GM19395 (cell line): ENCODE measurements around the gene EIF3D.
A peak's percentile ranks its signal among the peaks of the same experiment; 100 is the strongest.

Experiments used
- ATAC-seq: cut with Tn5 transposase; IDR thresholded peaks from one replicate; pipeline ENCODE4 v1.9.1; 2021; ENCODE audit warnings: mild to moderate bottlenecking, moderate library complexity; ENCODE audit not compliant: unreplicated experiment

Gene EIF3D

DNA sequence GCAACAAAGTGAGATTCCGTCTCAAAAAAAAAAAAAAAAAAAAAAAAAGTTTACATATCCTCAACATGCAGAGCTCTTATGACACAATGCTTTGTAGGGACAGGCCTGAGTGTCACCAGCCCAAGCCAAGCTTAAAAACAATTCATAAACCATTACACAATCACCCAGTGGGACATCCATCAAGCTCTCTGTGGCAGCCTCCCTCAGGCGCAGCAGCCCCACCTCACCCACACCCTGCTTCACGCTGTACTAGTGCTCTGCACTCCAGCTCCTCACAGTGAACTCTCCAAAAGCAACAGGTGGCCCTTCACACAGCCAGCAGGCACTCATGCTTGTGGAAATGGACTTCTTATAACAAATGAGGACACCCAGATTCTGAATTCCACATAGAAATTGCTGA, 18.6 kb downstream of the EIF3D start:
- ATAC-seq, result no peak

DNA sequence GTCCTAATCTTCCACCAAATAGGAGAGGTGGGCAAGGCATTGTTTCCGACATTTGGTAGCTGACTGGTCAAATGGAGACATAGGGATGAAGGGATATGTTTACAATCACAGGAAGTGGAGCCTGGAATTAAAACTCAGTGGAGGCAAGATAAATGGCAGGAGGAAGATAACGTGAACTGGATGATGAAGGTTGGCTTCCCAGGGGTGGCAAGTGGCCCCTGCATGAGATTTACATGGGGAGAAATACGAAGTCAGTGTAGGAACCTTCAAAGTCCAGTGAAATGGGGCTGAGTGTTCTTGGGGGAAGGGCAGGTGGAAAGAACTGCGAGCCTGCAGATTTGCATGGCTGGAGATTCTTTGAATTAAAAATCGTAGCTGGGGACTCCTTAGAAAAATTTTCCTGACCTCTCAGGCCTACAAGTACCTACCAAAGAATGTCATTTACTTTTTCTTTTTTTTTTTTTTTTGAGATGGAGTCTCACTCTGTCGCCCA, 21.4 kb downstream of the EIF3D start:
- no peak for ATAC-seq

DNA sequence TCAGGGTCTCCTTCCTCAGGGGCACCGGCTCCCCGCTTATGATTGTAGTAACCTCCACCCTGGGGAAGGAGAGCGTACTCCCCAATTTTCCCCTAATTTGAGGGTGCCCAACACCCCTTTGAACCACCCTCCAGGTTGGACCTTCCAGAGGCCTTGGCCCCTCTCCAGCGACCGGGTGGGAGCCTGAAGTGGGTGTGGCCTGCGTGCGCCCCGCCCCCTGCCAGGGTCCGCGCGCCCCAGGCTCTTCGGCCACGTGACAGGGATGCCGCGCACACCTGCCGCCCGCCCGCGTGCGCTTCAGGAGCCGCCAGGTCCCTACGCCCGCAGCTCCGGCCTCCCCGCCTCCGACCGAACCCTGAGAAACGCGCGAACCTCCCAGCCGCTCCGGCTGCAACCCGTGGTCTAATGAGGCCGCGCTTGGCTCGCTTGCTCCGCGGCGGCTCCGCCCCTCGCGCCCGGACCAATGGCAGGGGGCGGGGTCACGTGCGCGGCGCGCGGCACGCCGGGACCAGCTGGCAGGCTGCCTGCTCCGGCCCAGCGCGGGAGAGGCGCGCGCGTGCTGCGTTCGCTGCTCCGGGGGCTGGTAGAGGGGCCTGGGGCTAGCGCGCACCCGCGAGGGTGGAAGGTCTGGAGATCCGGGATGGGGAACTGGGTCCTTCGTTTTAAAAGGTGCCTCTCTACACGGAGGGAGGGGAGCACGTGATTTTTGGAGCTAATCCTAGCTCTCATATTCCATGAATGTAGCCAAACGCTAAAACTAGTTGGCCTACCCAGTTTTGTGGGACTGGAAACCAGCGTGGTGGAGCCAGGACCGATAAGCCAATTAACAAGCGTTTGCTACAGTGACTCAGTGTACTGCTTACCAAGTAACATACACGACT, 22.1 kb downstream of the EIF3D start, which contains the start of gene FOXRED2:
TSS of gene FOXRED2 (minus strand) at position 404 of the 881 bp plus-strand sequence. CDS start 618 bp downstream, outside the sequence.
- peak; percentile 68 for ATAC-seq

DNA sequence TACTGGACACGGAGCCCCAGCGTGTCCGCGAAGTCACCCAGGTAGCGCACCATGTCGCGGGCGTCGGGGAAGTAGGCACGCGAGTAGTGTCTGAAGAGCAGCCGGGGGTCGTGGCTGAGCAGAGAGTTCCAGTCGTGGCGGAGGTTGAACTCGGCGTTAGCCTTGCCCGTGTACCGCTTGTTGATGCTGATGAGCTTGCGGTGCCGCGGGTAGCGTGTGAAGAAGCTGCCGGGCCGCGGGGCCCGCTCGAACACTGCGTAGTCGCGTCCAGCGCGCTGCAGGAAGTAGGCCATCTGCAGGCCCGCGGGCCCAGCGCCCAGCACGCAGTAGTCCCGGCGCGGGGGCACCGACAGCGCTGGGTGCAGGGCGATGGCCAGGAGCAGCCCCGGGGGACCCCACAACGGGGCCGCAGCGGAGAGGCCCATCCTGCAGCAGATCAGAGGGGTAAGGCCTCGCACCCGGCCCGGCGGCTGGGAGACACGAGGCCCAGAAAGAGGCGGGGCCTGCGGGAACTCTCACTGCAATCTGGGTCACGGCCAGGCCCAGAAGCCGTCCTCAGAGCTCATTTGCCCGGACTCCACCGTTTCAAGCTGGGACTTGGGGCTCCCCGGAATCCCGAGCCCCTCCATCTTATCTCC, 22.8 kb downstream of the EIF3D start:
- no peak for ATAC-seq

DNA sequence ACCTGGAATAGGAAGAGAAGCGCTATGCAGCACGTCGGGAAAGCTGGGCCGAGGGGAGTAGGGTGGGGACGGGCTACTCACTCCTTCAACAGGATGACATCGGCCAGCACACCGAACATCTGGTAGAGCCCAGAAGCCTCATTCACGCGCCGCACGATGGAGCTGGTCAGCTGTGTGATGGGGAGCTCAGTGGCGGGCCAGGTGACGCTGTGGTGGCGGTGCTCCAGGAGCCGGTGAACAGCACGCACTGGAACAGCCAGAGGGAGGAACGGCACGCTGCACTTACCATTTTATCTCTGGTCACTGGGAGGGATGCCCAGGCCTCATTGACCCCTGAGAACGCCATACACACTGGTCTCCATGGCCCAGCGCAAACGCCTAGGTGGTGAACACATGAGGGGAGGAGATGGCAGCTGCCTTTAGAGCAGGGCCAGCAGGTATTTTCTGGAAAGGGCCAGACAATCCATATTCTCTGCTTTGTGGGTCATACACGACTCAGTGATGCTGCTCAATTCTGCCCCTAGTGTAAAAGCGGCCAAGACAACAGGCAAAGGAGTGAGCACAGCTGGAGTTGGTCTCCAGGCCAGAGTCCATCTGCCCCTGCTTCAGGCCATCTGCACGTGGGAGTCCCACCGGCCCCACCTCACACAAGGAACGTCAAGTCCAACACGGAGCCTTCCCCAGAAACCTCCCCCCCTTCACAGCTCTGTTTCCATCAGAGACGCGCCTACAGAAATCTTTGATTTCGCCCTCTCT, 30.9 kb downstream of the EIF3D start:
- ATAC-seq, result no peak

DNA sequence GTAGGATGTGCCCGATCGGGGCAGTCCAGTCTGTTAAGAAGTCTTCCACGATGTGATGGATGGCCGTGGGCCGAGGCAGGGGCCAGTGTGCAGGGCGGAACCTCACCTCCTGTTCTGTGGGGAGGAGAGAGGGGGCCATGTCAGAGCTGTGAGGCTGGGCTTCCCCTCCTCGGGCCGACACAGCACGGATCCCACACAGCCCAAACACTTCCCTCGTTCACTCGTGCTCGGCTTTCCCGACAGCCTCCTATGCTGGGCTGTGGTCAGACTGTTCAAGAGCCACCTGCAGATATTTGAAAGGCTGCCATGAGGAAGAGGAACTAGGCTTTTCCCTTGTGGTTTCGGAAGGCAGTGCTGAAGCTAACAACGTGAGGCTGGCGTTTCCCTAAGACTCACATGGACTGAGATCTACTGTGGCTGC, 35.3 kb downstream of the EIF3D start:
- ATAC-seq, result peak; percentile 77

DNA sequence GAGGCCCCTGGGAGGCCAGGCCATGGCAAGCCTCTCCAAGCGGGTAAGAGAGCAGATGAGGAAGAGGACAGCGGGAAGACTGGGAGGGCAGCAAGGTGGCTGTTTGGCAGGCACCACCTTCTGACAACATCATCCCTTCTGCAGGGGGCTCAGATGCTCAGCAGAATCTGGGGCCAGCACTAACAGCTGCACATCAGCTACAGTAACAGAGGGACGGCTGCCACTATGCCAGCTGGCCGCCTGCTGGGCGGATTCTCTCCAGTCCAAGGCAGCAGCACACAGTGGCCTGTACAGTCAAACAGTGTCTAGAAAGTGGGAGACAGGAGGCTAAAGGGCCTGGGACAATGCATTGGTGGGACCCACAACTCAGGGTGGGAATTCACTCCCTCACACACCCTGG, 36.9 kb downstream of the EIF3D start:
- no peak for ATAC-seq

DNA sequence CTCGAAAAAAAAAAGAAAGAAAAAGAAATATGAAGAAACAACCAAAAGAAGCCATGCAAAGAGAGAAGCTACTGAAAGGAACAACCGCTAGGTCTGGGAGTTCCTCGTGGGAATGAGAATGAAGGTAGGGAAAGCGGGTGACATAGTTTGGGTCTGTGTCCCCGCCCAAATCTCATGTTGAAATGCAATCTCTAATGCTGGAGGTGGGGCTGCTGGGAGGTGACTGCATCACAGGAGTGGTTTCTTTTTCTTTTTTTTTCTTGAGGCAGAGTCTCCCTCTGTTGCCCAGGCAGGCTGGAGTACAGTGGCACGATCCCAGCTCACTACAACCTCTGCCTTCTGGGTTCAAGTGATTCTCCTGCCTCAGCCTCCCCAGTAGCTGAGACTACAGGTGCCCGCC, 37.8 kb downstream of the EIF3D start:
- no peak for ATAC-seq

DNA sequence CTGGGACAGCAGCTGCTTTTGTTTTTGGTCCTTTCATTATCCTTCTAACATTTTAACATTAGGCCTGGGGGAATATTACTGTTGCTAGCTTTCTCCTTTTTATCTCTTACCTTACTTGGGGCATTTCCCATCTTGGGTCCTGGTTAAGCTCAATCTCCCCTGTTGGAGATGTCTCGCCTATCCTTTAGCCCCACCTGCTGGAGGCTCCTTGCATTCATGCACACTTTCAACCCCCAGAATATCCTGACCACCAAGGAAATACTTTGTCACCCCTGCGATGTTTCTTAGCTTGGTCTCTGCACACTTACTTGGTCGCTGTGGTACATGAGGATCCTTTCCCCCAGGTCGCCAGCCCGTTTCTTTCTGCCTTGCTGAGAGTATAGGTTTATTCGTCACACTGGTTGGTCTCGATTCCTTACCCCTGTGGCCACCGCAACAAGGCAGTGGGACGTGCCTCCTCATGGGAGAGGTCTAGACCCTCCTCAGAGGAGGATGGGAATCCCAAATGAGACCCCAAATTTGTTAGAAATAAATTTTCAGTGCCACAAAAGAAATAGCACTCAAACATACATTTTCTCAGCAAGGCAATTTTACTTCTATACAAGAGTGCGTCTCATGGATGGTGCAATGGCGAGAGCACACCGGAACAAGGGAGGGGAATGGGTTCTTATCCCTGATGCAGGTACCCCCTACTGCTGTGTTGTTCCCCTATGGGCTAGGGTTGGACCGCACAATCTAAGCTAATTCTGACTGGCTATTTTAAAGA, 42.2 kb downstream of the EIF3D start:
- no peak for ATAC-seq

DNA sequence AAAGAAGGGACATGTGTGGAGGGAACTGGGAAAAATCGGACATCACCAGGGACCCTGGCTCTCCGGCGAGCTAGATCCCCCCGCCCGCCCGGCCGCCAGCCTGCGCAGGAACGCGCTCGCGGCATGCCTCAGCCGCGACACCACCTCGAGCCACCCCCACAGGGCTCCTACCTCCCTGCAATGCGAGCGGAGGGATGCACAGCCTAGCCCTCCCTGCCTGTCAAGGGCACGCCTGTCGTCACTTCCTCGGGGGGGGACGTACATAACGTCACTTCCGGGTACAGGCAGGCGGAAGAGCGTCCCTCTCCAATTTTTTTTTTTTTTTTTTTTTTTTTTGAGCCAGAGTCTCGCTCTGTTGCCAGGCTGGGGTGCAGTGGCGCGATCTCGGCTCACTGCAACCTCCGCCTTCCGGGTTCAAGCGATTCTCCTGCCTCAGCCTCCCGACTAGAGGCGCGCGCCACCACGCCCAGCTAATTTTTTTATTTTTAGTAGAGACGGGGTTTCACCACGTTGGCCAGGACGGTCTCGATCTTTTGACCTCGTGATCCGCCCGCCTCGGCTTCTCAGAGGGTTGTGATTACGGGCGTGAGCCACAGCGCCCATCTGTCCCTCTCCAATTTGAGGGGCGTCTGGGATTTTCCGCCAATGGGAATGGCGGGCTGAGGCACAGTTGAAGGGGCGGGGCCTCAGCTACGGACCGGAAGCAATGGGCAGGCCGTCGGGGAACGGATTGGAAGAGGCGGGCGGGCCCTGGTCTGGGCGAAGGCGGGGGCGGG, 47.4 kb downstream of the EIF3D start, which contains the start of gene TXN2:
TSS of gene TXN2 (minus strand) at position 248 of the 776 bp plus-strand sequence. CDS start 803 bp downstream, outside the sequence.
- peak; percentile 86 for ATAC-seq

DNA sequence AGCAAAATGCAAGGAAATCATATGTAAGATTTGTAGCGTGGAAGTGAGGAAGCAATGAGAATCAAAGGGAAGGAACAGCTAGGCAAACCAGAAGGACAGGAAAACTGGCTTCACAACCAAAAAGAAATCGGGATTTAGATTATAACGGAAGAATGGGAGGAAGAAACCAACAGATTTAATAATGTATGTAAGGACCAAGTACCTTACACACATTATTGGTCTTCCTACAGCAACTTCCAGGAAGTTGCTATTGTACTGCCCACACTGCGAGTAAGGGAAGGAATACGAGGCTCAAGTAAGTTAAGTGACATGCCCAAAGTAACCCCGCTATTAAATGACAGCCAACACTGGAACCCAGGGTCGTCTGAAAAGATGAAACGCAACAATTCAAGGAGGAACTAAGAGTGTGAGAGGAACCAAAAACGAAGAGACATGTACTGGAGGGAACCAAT, 48.0 kb downstream of the EIF3D start:
- ATAC-seq, result peak; percentile 11

DNA sequence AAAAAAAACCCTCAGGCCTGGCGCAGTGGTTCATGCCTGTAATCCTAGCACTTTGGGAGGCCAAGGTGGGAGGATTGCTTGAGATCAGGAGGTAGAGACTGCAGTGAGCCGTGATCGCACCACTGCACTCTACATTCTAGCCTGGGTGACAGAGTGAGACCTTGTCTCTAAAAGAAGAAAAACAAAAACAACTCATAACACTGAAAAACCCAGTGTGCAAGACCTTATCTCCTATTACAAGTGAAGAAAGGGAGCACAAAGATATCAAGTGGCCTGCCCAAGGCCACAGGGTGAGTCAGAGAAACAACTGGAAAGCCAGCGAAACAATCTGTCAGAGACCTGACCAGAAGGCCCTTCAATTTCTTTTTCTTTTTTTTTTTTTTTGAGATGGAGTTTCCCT, 50.0 kb downstream of the EIF3D start:
- ATAC-seq, result no peak

DNA sequence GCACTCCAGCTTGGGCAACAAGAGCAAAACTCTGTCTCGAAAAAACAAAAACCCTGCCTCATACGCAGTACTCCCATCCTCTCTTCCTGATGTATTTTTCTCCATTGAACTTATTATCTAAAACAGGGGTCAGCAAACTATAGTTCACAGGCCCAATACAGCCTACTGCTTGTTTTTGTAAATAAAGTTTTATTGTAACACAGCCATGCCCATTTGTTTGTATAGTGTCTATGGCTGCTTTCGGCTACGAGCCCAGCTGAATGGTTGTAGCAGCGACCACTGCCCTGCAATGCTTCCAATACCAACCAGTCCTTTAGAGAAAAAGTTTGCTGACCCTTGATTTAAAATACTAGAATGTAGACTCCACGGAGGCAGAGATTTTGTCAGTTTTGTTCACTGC, 53.6 kb downstream of the EIF3D start:
- ATAC-seq, result no peak

DNA sequence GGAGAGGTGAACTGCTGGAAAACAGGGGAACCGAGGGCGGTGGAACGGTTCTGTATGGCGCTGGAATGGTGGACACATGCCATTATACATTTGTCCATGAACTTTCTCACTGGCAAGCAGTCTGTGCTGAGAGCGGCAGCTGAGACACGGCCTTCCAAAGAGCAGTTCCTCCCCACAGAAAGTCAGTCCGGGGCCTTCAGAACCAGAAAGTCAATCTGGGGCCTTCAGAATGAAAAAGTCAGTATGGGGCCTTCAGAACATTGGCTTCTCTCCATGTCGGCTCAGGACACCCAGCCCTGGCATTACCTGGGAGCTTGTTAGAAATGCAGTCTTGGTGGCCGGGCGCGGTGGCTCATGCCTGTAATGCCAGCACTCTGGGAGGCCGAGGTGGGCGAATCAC, 56.3 kb downstream of the EIF3D start:
- ATAC-seq, result no peak

DNA sequence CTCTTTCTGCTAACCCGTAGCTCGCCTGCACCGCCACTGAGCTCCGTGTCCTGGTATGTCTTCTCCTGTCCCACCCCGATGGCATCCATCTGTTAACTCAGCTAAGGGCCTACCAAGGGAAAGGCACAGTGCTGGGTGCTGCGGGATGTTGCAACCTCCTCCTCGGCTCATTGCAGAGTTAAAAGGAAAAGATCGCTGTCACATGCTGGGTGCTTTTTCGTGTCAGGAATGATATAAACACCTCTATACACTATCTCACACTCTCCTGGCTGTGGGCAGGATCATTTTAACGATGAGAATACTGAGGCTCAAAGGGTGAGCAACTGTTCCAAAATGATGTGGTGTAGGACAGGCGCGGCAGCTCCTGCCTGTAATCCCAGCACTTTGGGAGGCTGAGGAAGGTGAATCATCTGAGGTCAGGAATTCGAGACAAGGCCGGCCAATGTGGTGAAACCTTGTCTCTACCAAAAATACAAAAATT, 57.6 kb downstream of the EIF3D start:
- no peak for ATAC-seq

DNA sequence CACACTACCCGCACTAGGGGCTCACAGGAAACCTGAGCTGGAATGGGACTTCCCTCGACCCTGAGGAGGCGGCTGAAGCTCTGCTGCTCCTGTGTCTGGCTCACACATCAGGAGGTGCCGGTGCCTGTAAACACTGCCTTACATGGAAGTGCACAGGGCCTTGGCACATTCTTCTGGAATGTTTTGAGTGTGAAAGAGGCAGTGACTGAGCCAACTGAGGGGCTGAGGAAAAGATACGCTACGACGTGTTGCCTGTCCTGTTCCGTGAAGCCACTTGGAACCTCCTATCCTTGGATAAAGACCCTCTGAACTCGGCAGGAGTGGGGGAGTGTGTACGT, 58.0 kb downstream of the EIF3D start:
- no peak for ATAC-seq

DNA sequence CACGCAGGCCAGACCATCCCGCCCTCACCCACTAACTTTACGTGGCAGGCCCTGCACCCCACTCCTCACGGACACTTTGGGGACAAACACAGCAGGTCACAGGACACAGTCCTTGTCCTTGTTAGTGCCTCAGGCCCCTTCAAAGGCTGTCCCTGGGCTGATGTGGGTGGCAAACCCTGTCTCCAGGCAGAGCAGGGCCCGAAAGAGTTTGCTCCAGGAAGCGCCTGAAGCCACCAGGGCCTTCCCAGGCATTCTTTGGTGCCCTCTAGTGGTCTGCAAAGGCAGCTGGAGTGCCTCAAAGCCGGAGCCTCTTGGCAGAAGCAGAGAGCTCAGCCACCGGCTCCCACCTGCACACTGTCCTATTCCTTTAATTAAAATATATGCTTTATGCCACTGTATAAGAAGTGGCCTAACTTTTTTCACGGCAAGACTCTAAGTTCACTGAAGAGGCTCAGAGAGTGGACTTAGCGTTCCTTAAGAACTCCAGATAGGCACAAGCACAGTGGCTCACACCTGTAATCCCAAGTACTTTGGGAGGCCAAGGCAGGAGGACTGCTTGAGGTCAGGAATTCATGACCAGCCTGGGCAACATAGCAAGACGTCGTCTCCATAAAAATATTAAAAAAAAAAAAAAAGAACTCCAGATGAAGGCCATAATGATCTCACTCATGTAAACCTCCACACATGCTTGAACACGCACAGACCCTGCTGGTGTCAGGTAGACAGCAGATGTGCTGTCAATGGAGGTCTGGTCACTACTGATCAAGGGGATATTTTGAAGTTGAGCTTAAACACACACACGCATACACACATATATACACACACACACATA, 58.6 kb downstream of the EIF3D start:
- ATAC-seq, result no peak

DNA sequence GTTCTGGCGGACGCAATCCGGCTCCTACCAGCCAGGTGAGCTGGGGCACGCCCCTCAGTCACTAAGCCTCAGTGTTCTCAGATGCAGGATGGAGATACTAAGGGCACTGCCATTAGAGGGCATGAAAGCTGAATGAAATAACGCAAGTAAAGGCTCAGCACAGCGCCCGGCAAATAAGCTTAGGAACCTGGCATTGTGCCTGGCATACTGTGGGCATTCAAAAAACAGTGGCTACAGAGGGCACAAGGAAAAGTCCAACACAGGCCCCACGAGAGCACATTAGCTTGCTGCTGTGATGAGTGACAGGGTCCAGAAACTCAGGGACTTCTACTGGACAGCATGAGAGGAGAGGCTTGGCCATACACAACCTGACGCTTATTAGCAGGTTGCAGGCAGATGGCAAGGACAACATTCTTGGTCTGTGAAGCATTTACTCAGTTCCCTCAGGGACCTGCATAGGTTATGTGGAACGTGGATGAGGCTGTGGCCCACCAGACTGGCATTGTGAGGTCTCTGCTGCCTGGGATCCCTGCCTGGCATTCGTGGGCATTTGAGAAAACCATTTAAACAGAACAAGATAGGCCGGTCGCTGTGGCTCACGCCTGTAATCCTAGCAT, 59.8 kb downstream of the EIF3D start:
- ATAC-seq, result no peak
